GM12878 (cell line): ENCODE data around the gene ARHGAP1. TPM values are rescaled to one million over a fixed set of nuclear protein-coding genes. Genes with fewer than 3 reads are reported as not detected.

ENCODE experiments used
- ATAC-seq: fragments of 200-7000 bp; cut with Tn5 transposase; 3 replicates; pipeline ENCODE4 v1.9.1; 2020; ENCODE audit warnings: mild to moderate bottlenecking, moderate library complexity
- BruUV-seq: library from RNA; stranded (reverse); fragments of 400-500 nt; replicated peaks from 2 replicates; lab custom pipeline; 2021; lab: Mats Ljungman, UMichigan
- CTCF ChIA-PET: fragments of 300-600 bp; sonication (Branson Sonifier 250); formaldehyde crosslinking; extraction: SDS; loops from one replicate; lab custom pipeline; 2021; ENCODE audit warnings: inconsistent platforms; lab: Yijun Ruan, JAX
- POLR2A ChIA-PET: fragments of 350-600 bp; formaldehyde crosslinking; extraction: SDS; loops from one replicate; lab custom pipeline; 2021; ENCODE audit warnings: inconsistent platforms; lab: Charles Lee
- RAD21 ChIA-PET: fragments of 300-600 bp; sonication (Branson Sonifier 250); formaldehyde crosslinking; loops from one replicate; lab custom pipeline; 2023; ENCODE audit warnings: antibody characterized with exemption; ENCODE audit not compliant: unreplicated experiment; lab: Charles Lee
- SMC1A ChIA-PET: fragments of 300-600 bp; sonication (Branson Sonifier 250); formaldehyde crosslinking; loops from one replicate; lab custom pipeline; 2023; ENCODE audit not compliant: unreplicated experiment, uncharacterized antibody; lab: Charles Lee
- DNase-seq: peaks from one replicate; pipeline ENCODE4 v3.0.0-alpha.2; 2011; ENCODE audit warnings: low read depth, low spot score
- FAIRE-seq: peaks from 3 replicates; lab custom pipeline; 2011; peaks lifted over from hg19 to GRCh38; lab: Jason Lieb, UNC
- H2AFZ ChIP-seq: 2 replicates; pipeline ENCODE4 v1.6.0; 2011; ENCODE audit warnings: low read depth, low read length, control low read depth; ENCODE audit not compliant: control insufficient read depth
- H3K27ac ChIP-seq: 2 replicates; pipeline ENCODE4 v1.5.1; 2011; ENCODE audit warnings: control low read depth; ENCODE audit not compliant: control insufficient read depth, insufficient read depth
- H3K27me3 ChIP-seq, 2 experiments: replicated peaks in 1 of 2; 2 replicates each; pipeline versions ENCODE4 v1.6.0 to v1.6.1; 2011; ENCODE audit warnings: low read length in 1 of 2; ENCODE audit not compliant: control insufficient read depth in 2 of 2, insufficient read depth in 2 of 2
- H3K36me3 ChIP-seq, 2 experiments: 2 replicates each; pipeline ENCODE4 v1.5.1; 2011; ENCODE audit warnings: low read length in 1 of 2; ENCODE audit not compliant: control insufficient read depth in 2 of 2, insufficient read depth in 2 of 2
- H3K4me1 ChIP-seq: 2 replicates; pipeline ENCODE4 v1.6.1; 2011; ENCODE audit warnings: mild to moderate bottlenecking, low read length, moderate library complexity, mixed read lengths; ENCODE audit not compliant: control insufficient read depth, insufficient read depth
- H3K4me2 ChIP-seq: 2 replicates; pipeline ENCODE4 v1.6.0; 2011; ENCODE audit warnings: control low read depth; ENCODE audit not compliant: control insufficient read depth, insufficient read depth
- H3K4me3 ChIP-seq: fragments of 200-600 bp; sonication (generic); 2 replicates; pipeline ENCODE4 v1.5.1; 2016
- H3K79me2 ChIP-seq: 2 replicates; pipeline ENCODE4 v1.6.0; 2011; ENCODE audit warnings: low read length; ENCODE audit not compliant: control insufficient read depth, insufficient read depth
- H3K9ac ChIP-seq: 2 replicates; pipeline ENCODE4 v1.8.0; 2011; ENCODE audit warnings: low read length, control low read depth, mixed read lengths; ENCODE audit not compliant: control insufficient read depth, insufficient read depth
- H3K9me3 ChIP-seq: replicated peaks from 3 replicates; pipeline ENCODE4 v1.5.1; 2011; ENCODE audit warnings: mild to moderate bottlenecking, low read length; ENCODE audit not compliant: control insufficient read depth, insufficient read depth
- H4K20me1 ChIP-seq: 2 replicates; pipeline ENCODE4 v1.6.0; 2011; ENCODE audit not compliant: control insufficient read depth, insufficient read depth
- POLR2AphosphoS2 ChIP-seq: IDR thresholded peaks from 2 replicates; pipeline ENCODE4 v1.6.1; 2011; ENCODE audit warnings: low read depth, mild to moderate bottlenecking, low read length, improper control_type of control experiment, moderate library complexity
- POLR2AphosphoS5 ChIP-seq: IDR thresholded peaks from 2 replicates; pipeline ENCODE4 v1.6.1; 2011; ENCODE audit warnings: mild to moderate bottlenecking, low read length, inconsistent platforms
- RAD51 ChIP-seq: fragments of 450-650 bp; IDR thresholded peaks from 2 replicates; pipeline ENCODE4 v1.6.1; 2016; ENCODE audit warnings: moderate library complexity, mild to moderate bottlenecking, inconsistent platforms
- WGBS: methylation state at CpG from one replicate; pipeline ENCODE4 v1.1.6; 2016; ENCODE audit warnings: low lambda C conversion rate; ENCODE audit not compliant: insufficient replicate concordance, insufficient coverage; ENCODE audit errors: missing lambda C conversion rate; 5-methylcytosine and 5-hydroxymethylcytosine counted together
- in situ Hi-C: fragments of 300-500 bp; cut with MboI; formaldehyde crosslinking; loops from 9 replicates; pipeline ENCODE4 v1.14.3; 2018; ENCODE audit warnings: mixed read lengths
- intact Hi-C: fragments of 100-400 bp; cut with micrococcal nuclease; formaldehyde crosslinking; loops from one replicate; pipeline ENCODE4 v1.14.2; 2022; ENCODE audit not compliant: unreplicated experiment
- polyA plus RNA-seq, 11 experiments: library from polyadenylated mRNA; depleted of rRNA in 4 of 11; unstranded in 6 of 11; stranded (reverse) in 5 of 11; fragments of >200 nt; fragmentation: Nextera tagmentation in 4 of 11; fragmentation: Illumina TruSeq in 1 of 11; extraction: Ambion mirVana in 4 of 11; extraction: Trizol in 1 of 11; gene quantifications; 1 replicate in 1 of 11; 2 replicates in 10 of 11; pipeline versions ENCODE4 v1.2.1 to v1.2.3, GENCODE V29; 2011 to 2016; ENCODE audit warnings: inconsistent platforms in 2 of 11, missing spikeins in 2 of 11, low read depth in 1 of 11
- total RNA-seq, 4 experiments: library from RNA; depleted of rRNA in 3 of 4; stranded (reverse); fragments of >200 nt in 3 of 4; fragmentation: Illumina TruSeq in 1 of 4; extraction: Trizol in 1 of 4; gene quantifications; 2 replicates each; pipeline versions ENCODE4 v1.2.1 to v1.2.3, GENCODE V29; 2013 to 2021
- TF ChIP-seq, protein P1 (sequence below): fragments of 450-650 bp; IDR thresholded peaks from 2 replicates; pipeline ENCODE4 v1.6.1; 2017; ENCODE audit warnings: mild to moderate bottlenecking, moderate library complexity

ARHGAP1 gene
- total and polyA plus RNA-seq, 10 of the 15 experiments (the other 5 are each of a cell fraction or from before 2014, with no cell fraction given): 4.3 to 45.5 (median 23.2) TPM

DNA sequence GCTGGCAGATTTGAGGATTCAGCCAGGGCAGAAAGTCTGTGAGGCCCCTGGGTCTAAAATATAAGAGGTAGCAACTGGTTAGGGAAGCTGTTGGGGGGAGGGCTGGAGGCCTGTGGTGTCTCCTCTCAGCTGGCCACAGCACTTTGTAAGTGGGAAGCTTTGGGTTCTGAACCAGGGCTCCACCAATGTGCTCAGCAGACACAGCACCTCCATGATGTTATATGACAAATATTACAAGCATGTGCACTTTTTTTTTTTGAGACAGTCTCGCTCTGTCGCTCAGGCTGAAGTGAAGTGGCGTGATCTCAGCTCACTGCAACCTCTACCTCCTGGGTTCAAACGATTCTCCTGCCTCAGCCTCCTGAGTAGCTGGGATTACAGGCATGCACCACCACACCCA, 8.0 kb downstream of the ARHGAP1 start:
- no peak overlapping the region for H3K27ac ChIP-seq
- CTCF ChIA-PET: no interaction called here
- no peaks in the 10 kb centered on the region for H3K4me1 ChIP-seq
- no peaks in the 10 kb centered on the region for H3K9me3 ChIP-seq
- 93% methylated on average over 4 of the region's 4 CpGs for WGBS
- no peaks in the 10 kb centered on the region for H4K20me1 ChIP-seq
- no peak overlapping the region for H3K4me3 ChIP-seq
- in situ Hi-C loops: no loop called here
- no peaks in the 10 kb centered on the region for H3K27me3 ChIP-seq
- BruUV-seq: no TSS peak
- no peak overlapping the region for H3K4me2 ChIP-seq
- DNase-seq (no peak), FAIRE-seq (no peak), ATAC-seq (no peak)
- no peak for TF ChIP-seq POLR2AphosphoS5
- TF ChIP-seq, protein P1, sequence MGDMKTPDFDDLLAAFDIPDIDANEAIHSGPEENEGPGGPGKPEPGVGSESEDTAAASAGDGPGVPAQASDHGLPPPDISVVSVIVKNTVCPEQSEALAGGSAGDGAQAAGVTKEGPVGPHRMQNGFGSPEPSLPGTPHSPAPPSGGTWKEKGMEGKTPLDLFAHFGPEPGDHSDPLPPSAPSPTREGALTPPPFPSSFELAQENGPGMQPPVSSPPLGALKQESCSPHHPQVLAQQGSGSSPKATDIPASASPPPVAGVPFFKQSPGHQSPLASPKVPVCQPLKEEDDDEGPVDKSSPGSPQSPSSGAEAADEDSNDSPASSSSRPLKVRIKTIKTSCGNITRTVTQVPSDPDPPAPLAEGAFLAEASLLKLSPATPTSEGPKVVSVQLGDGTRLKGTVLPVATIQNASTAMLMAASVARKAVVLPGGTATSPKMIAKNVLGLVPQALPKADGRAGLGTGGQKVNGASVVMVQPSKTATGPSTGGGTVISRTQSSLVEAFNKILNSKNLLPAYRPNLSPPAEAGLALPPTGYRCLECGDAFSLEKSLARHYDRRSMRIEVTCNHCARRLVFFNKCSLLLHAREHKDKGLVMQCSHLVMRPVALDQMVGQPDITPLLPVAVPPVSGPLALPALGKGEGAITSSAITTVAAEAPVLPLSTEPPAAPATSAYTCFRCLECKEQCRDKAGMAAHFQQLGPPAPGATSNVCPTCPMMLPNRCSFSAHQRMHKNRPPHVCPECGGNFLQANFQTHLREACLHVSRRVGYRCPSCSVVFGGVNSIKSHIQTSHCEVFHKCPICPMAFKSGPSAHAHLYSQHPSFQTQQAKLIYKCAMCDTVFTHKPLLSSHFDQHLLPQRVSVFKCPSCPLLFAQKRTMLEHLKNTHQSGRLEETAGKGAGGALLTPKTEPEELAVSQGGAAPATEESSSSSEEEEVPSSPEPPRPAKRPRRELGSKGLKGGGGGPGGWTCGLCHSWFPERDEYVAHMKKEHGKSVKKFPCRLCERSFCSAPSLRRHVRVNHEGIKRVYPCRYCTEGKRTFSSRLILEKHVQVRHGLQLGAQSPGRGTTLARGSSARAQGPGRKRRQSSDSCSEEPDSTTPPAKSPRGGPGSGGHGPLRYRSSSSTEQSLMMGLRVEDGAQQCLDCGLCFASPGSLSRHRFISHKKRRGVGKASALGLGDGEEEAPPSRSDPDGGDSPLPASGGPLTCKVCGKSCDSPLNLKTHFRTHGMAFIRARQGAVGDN: no peak
- no peak for TF ChIP-seq RAD51
- no peak for TF ChIP-seq POLR2AphosphoS2
- no peak overlapping the region for H2AFZ ChIP-seq
- H3K36me3 ChIP-seq: peaks cover 8 to 13% of the 10 kb centered on the region in 2 experiments; a peak in 3 of 4 replicates
- intact Hi-C loops: no loop called here
- SMC1A ChIA-PET: no interaction called here
- no peak overlapping the region for H3K9ac ChIP-seq
- H3K79me2 ChIP-seq: no peaks in the 10 kb centered on the region
- RAD21 ChIA-PET: no interaction called here
- POLR2A ChIA-PET: interaction anchor here (0.6 kb wide), 1 partner anchor 17 kb away, joined by 3 read pairs; no protein-coding TSS in a partner anchor
